AG04450 (cell line): ENCODE results near the gene GSE1. TPM values are rescaled to one million over a fixed set of nuclear protein-coding genes. Genes with fewer than 3 reads are reported as not detected.

Experiments used
- CTCF ChIA-PET: fragments of 300-600, 350-600 bp; formaldehyde crosslinking; extraction: SDS; loops from one replicate; lab custom pipeline; 2022; ENCODE audit warnings: antibody characterized with exemption, inconsistent platforms; lab: Charles Lee
- POLR2A ChIA-PET: fragments of 350-600 bp; formaldehyde crosslinking; extraction: SDS; loops from one replicate; lab custom pipeline; 2021; ENCODE audit warnings: antibody characterized with exemption, inconsistent platforms; lab: Yijun Ruan, JAX
- DNase-seq: peaks from one replicate; pipeline ENCODE4 v3.0.0-alpha.2; 2011; ENCODE audit warnings: low read depth, low spot score
- H3K27ac ChIP-seq: one replicate; pipeline ENCODE4 v1.5.1; 2012; ENCODE audit warnings: low read depth, low read length, control low read depth
- H3K27me3 ChIP-seq: one replicate; pipeline ENCODE4 v1.6.0; 2012; ENCODE audit warnings: low read length; ENCODE audit not compliant: control insufficient read depth, insufficient read depth
- H3K4me3 ChIP-seq: 2 replicates; pipeline ENCODE4 v1.5.1; 2011; ENCODE audit warnings: mild to moderate bottlenecking, low read depth, low read length, control low read depth
- H3K9me3 ChIP-seq: 2 replicates; pipeline ENCODE4 v1.5.1; 2012; ENCODE audit warnings: low read length; ENCODE audit not compliant: control insufficient read depth, insufficient read depth
- polyA plus RNA-seq: library from polyadenylated mRNA; depleted of rRNA; stranded (reverse); fragments of >200 nt; gene quantifications from 2 replicates; pipeline ENCODE4 v1.2.3, GENCODE V29; 2011
- TF ChIP-seq, protein P1 (sequence below): IDR thresholded peaks from 2 replicates; pipeline ENCODE4 v1.5.1; 2011; ENCODE audit warnings: low read depth, low read length, control low read depth, inconsistent platforms

Gene GSE1
- polyA plus RNA-seq, 1 experiment = 18.2 TPM

DNA sequence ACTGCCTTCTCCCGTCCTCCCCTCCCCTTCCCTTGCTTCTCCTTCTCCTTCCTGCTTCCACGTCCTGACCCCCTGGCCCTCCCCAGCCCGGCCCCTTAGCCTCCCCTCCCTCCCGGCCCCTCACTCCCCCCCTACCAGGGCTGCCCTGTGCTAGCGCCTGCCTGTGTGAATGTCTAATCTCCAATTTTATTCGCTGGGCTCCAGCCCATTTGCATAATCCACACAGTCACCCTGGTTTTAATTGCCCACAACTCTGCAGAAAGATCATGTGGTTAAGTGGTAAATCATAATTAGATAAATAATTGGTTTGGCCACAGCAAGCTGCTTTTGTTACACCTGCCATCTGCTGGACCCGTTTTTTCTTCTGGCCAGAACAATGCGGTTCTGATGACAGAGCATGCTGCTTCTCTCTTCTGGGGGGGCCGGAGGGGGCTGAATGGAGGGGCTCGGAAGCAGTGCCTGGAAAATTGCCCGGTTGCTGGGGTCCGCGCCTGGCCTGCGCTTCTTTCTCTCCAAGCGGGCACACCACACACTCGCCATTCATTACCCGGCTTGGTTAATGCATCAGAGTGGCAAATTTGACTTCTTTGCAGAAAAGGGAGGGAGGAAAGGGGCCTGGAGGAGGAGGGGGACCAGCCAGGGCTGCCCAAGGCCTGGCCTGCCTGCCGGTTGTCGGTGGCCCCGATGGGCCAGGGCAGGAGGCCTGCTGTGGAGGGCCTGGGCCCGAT, 19.5 kb upstream of the GSE1 start:
- ChIA-PET CTCF (no interaction called here), POLR2A (no interaction called here)
- no peak overlapping the region for H3K27ac ChIP-seq

DNA sequence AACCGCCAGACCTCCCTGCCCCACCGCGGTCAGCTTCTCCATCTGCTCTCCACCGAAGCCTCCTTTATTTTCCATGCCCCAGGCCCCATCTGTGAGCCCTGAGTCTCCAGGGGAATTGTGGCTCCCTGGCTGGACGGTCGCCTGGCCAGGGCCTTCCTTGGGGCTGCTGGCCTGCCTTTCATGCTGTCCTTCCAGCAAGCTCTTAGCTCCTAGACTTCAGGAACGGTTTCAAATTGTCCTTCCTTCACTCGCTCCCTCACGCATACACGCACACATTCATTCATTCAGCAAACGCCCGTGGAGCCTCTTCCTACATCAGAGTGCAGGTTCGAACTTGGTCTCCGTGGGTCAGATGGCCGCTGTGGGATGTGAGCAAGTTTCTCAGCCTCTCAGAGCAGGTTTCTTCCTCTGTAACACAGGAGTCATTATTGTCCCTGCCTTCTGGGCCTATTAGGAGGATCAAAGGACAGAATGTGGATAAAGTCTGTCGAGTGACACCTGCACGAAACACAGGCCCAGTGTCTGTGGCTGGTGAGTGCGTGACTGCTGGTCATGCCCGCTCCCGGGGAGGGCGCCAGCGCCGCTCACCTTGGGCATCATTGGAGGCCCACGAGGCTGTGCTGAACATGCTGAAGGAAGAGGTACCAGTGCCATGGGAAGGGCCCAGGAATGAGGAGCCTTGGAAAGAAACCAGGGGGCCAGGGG, 18.7 kb upstream of the GSE1 start:
- DNase-seq = no peak
- no peak overlapping the region for H3K4me3 ChIP-seq
- POLR2A ChIA-PET = no interaction called here

More for the DNA sequence above, 19.5 kb upstream of the GSE1 start:
- TF ChIP-seq, protein P1, sequence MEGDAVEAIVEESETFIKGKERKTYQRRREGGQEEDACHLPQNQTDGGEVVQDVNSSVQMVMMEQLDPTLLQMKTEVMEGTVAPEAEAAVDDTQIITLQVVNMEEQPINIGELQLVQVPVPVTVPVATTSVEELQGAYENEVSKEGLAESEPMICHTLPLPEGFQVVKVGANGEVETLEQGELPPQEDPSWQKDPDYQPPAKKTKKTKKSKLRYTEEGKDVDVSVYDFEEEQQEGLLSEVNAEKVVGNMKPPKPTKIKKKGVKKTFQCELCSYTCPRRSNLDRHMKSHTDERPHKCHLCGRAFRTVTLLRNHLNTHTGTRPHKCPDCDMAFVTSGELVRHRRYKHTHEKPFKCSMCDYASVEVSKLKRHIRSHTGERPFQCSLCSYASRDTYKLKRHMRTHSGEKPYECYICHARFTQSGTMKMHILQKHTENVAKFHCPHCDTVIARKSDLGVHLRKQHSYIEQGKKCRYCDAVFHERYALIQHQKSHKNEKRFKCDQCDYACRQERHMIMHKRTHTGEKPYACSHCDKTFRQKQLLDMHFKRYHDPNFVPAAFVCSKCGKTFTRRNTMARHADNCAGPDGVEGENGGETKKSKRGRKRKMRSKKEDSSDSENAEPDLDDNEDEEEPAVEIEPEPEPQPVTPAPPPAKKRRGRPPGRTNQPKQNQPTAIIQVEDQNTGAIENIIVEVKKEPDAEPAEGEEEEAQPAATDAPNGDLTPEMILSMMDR = no peak
- Histone ChIP-seq H3K9me3 (no peaks in the 10 kb centered on the region; the same call in 1 of the 2 replicates), H3K4me3 (no peak overlapping the region), H3K27me3 (no peaks in the 10 kb centered on the region)
- no peak for DNase-seq

DNA sequence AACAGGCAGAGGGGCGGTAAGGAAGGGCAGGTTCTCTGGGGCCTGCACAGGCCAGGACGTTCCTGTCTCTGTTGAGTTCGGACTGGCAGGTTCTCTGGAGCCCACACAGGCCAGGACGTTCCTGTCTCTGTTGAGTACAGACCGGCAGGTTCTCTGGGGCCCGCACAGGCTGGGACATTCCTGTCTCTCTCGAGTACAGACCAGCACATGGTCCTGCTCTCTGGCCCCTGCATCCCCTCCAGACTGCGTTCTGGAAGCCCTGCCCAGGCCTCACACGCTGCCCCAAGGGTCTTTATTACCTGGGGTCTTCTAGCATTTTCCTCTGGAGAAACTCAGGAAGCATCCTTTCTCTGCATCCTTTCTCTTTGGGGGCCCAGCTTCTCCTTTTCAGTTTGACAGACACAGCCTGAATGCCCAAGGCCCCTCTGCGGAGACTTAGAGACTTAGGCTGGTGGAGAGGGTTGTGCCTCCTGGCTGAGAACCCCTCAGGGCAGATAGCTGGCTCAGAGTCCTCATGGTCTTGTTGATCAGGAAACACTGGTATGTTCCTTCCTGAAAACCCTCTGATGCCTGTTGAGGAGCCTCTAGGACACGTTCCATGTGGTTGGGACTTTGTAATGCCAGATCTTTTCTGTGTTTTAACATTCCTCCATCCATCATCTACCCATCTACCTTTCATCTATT, 18.0 kb upstream of the GSE1 start:
- no peak overlapping the region for H3K4me3 ChIP-seq
- H3K27ac ChIP-seq = no peak overlapping the region
- TF ChIP-seq, protein P1 = no peak
- no peak for DNase-seq
- ChIA-PET CTCF (no interaction called here), POLR2A (no interaction called here)
- H3K9me3 ChIP-seq = no peaks in the 10 kb centered on the region
- H3K27me3 ChIP-seq = no peaks in the 10 kb centered on the region

More for the DNA sequence above, 18.7 kb upstream of the GSE1 start:
- TF ChIP-seq, protein P1 = no peak
- CTCF ChIA-PET = no interaction called here
- Histone ChIP-seq H3K9me3 (no peaks in the 10 kb centered on the region), H3K27me3 (no peaks in the 10 kb centered on the region), H3K27ac (no peak overlapping the region)

DNA sequence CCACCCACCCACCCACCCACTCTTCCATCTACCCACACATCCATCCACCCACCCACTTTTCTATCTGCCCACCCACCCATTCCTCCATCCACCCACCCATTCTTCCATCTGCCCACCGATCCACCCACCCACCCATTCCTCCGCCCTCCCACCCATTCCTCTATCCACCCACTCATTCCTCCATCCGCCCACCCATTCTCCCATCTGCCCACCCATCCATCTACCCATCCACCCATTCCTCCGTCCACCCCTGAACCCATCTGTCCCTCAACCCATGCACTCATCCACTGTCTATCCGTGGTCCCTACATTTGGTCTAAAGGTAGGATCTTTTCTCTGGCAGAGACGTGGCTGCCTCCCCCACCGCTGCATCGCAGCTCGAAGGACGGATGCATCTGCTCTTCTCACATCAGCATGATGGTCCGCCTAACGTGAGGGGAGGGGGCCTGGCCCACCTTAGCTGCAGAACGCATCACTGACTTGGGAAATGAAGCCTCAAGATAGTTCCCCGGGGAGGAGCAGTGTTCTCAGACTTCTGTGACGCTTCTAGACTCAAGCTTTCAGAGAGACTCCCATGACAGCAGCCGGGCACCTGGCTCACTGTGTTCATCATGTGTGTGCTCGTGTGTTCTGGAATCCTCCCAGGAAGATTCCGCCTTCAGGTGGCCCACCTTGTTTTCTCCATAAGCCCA, 17.2 kb upstream of the GSE1 start:
- H3K4me3 ChIP-seq = no peak overlapping the region
- H3K27ac ChIP-seq = no peak overlapping the region
- TF ChIP-seq, protein P1 = no peak
- no peak for DNase-seq
- H3K9me3 ChIP-seq = no peaks in the 10 kb centered on the region
- H3K27me3 ChIP-seq = no peaks in the 10 kb centered on the region
- POLR2A ChIA-PET = no interaction called here
- CTCF ChIA-PET = no interaction called here
